ENCODE results near the gene CAPN2.

CAPN2 gene

DNA sequence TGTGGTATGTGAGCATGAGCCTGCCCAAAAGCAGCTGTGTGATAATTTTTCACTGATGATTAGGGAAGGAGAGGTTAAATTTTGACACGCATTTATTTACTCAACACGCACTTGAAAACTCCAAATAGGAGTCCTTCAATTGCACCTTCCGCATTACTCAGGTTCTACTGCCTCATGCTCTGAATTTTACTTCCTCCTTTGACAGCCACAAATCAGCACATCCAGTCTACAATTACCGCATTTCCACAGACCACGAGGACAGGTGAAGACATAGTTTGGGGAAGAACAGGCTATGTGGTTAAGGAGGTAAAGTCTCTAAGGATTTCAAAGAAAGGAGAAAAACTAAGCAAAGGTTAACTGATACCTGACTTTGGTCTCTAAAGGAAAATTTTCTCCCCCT lies 49.4 kb upstream of the CAPN2 start:
- CTCF ChIA-PET = interaction anchor here (0.7 to 1.6 kb wide), 2 partner anchors 18 to 34 kb away, joined by 3 to 5 read pairs; no protein-coding TSS in a partner anchor
- POLR2A ChIA-PET = no interaction called here
- Histone ChIP-seq H3K9me3 (ENCODE audit: control insufficient read depth, insufficient read depth, low read depth, low read length) (no peaks in the 10 kb centered on the region), H3K4me1 (ENCODE audit: control insufficient read depth, insufficient read depth, low read length) (no peaks in the 10 kb centered on the region), H3K4me3 (ENCODE audit: low read depth, low read length) (no peak overlapping the region), H3K27ac (ENCODE audit: extremely low read depth, low read depth, low read length) (no peak overlapping the region), H3K36me3 (ENCODE audit: control insufficient read depth in 2 of 2, insufficient read depth in 1 of 2, low read length in 2 of 2) (no peaks in the 10 kb centered on the region)
- TF ChIP-seq GLIS2 (tag by site-specific recombination; IDR thresholded peaks at IDR 0.05) (no peak), ZIC2 (tag by site-specific recombination; IDR thresholded peaks at IDR 0.05) (no peak), ZNF530 (tag by site-specific recombination; IDR thresholded peaks at IDR 0.05; ENCODE audit: low read depth) (no peak), ZNF521 (tag by site-specific recombination; IDR thresholded peaks at IDR 0.05) (no peak), ZNF76 (tag by site-specific recombination; IDR thresholded peaks at IDR 0.05; ENCODE audit: borderline replicate concordance, low read depth) (no peak), ZNF324 (tag by site-specific recombination; IDR thresholded peaks at IDR 0.05) (no peak), ZNF10 (tag by site-specific recombination; IDR thresholded peaks at IDR 0.05) (no peak), ZNF501 (tag by site-specific recombination; IDR thresholded peaks at IDR 0.05) (no peak), ZNF37A (tag by site-specific recombination; IDR thresholded peaks at IDR 0.05) (no peak), HOXA7 (CRISPR knock-in tag; IDR thresholded peaks at IDR 0.05; ENCODE audit: borderline replicate concordance) (no peak), ZNF585B (tag by site-specific recombination; IDR thresholded peaks at IDR 0.05) (no peak), ZNF239 (tag by site-specific recombination; IDR thresholded peaks at IDR 0.05) (no peak), ZNF221 (tag by site-specific recombination; IDR thresholded peaks at IDR 0.05; ENCODE audit: borderline replicate concordance) (no peak), ZNF366 (tag by site-specific recombination; conservative IDR thresholded peaks at IDR 0.05) (no peak)
- TF ChIP-seq, protein P1, sequence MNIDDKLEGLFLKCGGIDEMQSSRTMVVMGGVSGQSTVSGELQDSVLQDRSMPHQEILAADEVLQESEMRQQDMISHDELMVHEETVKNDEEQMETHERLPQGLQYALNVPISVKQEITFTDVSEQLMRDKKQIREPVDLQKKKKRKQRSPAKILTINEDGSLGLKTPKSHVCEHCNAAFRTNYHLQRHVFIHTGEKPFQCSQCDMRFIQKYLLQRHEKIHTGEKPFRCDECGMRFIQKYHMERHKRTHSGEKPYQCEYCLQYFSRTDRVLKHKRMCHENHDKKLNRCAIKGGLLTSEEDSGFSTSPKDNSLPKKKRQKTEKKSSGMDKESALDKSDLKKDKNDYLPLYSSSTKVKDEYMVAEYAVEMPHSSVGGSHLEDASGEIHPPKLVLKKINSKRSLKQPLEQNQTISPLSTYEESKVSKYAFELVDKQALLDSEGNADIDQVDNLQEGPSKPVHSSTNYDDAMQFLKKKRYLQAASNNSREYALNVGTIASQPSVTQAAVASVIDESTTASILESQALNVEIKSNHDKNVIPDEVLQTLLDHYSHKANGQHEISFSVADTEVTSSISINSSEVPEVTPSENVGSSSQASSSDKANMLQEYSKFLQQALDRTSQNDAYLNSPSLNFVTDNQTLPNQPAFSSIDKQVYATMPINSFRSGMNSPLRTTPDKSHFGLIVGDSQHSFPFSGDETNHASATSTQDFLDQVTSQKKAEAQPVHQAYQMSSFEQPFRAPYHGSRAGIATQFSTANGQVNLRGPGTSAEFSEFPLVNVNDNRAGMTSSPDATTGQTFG (tag by site-specific recombination; IDR thresholded peaks at IDR 0.05; ENCODE audit: borderline replicate concordance) = no peak
- TF ChIP-seq, protein P2, sequence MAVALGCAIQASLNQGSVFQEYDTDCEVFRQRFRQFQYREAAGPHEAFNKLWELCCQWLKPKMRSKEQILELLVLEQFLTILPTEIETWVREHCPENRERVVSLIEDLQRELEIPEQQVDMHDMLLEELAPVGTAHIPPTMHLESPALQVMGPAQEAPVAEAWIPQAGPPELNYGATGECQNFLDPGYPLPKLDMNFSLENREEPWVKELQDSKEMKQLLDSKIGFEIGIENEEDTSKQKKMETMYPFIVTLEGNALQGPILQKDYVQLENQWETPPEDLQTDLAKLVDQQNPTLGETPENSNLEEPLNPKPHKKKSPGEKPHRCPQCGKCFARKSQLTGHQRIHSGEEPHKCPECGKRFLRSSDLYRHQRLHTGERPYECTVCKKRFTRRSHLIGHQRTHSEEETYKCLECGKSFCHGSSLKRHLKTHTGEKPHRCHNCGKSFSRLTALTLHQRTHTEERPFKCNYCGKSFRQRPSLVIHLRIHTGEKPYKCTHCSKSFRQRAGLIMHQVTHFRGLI (tag by site-specific recombination; IDR thresholded peaks at IDR 0.05) = no peak
- TF ChIP-seq, protein P3, sequence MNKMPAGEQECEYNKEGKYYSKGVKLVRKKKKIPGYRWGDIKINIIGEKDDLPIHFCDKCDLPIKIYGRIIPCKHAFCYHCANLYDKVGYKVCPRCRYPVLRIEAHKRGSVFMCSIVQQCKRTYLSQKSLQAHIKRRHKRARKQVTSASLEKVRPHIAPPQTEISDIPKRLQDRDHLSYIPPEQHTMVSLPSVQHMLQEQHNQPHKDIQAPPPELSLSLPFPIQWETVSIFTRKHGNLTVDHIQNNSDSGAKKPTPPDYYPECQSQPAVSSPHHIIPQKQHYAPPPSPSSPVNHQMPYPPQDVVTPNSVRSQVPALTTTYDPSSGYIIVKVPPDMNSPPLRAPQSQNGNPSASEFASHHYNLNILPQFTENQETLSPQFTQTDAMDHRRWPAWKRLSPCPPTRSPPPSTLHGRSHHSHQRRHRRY (tag by site-specific recombination; IDR thresholded peaks at IDR 0.05) = no peak
- TF ChIP-seq, protein P4, sequence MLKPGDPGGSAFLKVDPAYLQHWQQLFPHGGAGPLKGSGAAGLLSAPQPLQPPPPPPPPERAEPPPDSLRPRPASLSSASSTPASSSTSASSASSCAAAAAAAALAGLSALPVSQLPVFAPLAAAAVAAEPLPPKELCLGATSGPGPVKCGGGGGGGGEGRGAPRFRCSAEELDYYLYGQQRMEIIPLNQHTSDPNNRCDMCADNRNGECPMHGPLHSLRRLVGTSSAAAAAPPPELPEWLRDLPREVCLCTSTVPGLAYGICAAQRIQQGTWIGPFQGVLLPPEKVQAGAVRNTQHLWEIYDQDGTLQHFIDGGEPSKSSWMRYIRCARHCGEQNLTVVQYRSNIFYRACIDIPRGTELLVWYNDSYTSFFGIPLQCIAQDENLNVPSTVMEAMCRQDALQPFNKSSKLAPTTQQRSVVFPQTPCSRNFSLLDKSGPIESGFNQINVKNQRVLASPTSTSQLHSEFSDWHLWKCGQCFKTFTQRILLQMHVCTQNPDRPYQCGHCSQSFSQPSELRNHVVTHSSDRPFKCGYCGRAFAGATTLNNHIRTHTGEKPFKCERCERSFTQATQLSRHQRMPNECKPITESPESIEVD (tag by site-specific recombination; IDR thresholded peaks at IDR 0.05) = no peak
- TF ChIP-seq, protein P5, sequence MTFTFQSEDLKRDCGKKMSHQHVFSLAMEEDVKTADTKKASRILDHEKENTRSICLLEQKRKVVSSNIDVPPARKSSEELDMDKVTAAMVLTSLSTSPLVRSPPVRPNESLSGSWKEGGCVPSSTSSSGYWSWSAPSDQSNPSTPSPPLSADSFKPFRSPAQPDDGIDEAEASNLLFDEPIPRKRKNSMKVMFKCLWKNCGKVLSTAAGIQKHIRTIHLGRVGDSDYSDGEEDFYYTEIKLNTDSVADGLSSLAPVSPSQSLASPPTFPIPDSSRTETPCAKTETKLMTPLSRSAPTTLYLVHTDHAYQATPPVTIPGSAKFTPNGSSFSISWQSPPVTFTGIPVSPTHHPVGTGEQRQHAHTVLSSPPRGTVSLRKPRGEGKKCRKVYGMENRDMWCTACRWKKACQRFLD (tag by site-specific recombination; IDR thresholded peaks at IDR 0.05) = no peak

Data from HEK293 (cell line).